HUES64 (cell line): ENCODE data around the gene MLLT6.

Experiments
- H3K27ac ChIP-seq: 2 replicates; pipeline ENCODE4 v1.7.0; 2013; ENCODE audit warnings: low read depth, low read length, inconsistent platforms
- H3K27me3 ChIP-seq: 2 replicates; pipeline ENCODE4 v1.6.1; 2013; ENCODE audit warnings: mild to moderate bottlenecking, low read length; ENCODE audit not compliant: insufficient read depth
- H3K36me3 ChIP-seq: 2 replicates; pipeline ENCODE4 v1.6.1; 2013; ENCODE audit warnings: mild to moderate bottlenecking, low read length; ENCODE audit not compliant: insufficient read depth
- H3K4me1 ChIP-seq: 2 replicates; pipeline ENCODE4 v1.6.1; 2013; ENCODE audit warnings: mild to moderate bottlenecking, low read length, moderate library complexity; ENCODE audit not compliant: insufficient read depth
- H3K4me3 ChIP-seq: 2 replicates; pipeline ENCODE4 v1.5.1; 2013; ENCODE audit warnings: mild to moderate bottlenecking, low read length, moderate library complexity
- H3K9ac ChIP-seq: 2 replicates; pipeline ENCODE4 v1.6.1; 2013; ENCODE audit warnings: mild to moderate bottlenecking, low read depth, low read length
- H3K9me3 ChIP-seq: 2 replicates; pipeline ENCODE4 v1.6.1; 2013; ENCODE audit warnings: low read depth, low read length; ENCODE audit not compliant: insufficient read depth
- WGBS: fragments of 150-250, 120-280 bp; methylation state at CpG from one replicate; pipeline ENCODE4 v1.1.7; 2013; ENCODE audit warnings: missing lambda C conversion rate; 5-methylcytosine and 5-hydroxymethylcytosine counted together

MLLT6 gene

DNA sequence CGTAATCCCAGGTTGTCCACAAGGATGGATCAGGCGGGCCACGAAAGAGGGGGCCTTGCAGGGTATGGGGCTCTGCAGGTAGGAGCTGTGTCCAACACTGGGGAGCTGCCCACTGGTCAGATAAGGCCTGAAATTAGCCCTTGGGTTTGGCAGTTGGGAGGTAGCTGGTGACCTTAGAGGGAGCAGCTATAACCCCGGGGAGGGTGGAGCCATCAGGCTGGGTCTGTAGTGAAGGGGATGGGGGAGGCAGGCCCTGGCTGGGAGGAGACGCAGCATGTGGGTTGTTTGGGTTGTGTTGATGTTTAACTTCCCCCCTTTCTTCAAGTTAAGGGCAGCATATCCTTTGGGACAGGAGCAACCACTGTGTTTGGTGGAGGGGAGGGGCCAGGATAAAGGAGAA lies 5.9 kb downstream of the MLLT6 start:
- Histone ChIP-seq H3K27me3 (peaks cover 29% of the 10 kb centered on the region), H3K9ac (no peak overlapping the region), H3K36me3 (0 out of 2 replicates have a peak, but pooled peaks cover 3% of the 10 kb centered on the region), H3K9me3 (no peaks in the 10 kb centered on the region), H3K27ac (no peak overlapping the region), H3K4me3 (no peak overlapping the region), H3K4me1 (peaks cover 24% of the 10 kb centered on the region)
- WGBS = 76% methylated on average over 5 of the region's 5 CpGs

DNA sequence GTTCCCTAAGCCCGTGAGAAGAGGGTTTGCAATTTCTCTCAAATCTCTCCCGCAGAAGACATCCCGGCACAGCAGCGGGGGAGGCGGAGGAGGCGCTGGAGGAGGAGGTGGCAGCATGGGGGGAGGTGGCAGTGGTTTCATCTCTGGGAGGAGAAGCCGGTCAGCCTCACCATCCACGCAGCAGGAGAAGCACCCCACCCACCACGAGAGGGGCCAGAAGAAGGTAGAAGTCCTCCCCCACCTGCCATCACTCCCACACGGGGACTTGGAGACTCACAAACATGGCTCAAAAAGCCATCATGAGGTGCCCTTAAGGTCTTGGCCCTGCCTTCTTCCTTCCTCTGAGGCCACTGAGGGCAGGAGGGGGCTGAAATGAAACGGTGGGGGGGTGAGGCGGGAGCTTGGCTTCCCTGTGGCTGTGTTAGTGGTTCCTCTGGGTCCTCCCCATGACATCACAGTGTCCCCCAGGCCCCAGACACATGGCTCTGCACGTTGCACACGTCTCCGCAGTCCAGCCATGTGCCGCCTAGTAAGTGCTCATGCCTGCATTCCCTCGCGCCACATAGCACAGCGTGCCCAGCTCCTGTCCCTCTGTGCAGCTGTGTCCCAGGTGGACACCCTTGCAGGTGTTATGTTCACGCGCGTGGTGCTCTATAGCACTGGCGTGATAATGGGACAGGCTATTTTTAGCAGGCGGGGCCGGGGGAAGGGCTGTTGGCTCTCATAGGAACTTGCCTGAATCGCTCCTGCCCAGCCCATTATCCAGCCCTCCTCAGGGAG lies 6.9 kb downstream of the MLLT6 start:
- H3K36me3 ChIP-seq = 0 out of 2 replicates have a peak, but pooled peaks cover 3% of the 10 kb centered on the region
- H3K27me3 ChIP-seq = peaks cover 19% of the 10 kb centered on the region
- no peak overlapping the region for H3K4me3 ChIP-seq
- no peak overlapping the region for H3K9ac ChIP-seq
- peaks cover 20% of the 10 kb centered on the region for H3K4me1 ChIP-seq
- WGBS = 91% methylated on average over 25 of the region's 26 CpGs
- H3K9me3 ChIP-seq = no peaks in the 10 kb centered on the region
- no peak overlapping the region for H3K27ac ChIP-seq

DNA sequence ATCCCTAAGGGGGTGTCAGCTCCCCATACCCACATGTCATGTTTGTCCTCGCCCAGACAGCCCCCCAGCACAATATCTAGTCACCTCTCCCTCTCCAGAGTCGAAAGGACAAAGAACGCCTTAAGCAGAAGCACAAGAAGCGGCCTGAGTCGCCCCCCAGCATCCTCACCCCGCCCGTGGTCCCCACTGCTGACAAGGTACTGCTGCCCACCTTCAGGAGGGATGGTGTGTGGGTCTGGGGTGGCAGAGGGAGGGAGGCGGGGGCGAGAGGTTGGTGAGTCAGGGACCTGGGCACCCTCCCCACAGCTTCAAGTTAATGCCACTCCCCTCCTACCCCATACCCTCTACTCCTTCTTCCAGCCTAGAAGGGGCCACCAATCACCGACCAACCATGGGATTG lies 7.5 kb downstream of the MLLT6 start:
- 97% methylated on average over 8 of the region's 10 CpGs for WGBS

DNA sequence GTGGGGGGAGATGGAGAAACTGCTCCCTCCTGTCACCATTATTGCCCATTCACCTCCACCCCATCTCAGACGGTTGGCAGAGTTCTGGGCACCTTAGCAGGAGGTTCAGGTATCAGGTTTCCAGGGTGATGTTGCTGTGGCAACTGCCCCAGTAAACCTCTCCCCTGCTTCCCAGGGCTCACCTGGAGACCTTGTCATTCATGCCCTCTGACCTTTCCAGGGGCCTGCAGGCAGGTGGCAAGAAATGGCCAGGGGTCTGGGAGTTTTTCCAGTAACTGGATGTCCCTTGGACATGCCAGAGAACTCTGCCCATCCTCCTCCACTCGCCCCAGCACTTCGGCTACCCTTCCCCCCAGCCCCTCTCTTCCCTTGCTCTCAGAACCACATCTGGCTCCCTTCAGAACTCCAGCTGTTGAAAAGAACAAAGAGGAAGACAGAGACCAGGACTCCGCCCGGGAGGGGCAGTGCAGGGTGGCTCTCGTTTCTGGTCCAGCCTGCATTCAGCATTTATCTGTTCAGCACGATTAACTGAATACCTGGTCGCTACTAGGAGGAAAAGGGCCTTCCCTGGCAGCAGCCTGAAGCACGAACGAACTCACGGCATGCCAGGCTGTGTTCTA lies 8.5 kb downstream of the MLLT6 start:
- Histone ChIP-seq H3K9me3 (no peaks in the 10 kb centered on the region), H3K4me1 (0 out of 2 replicates have a peak, but pooled peaks cover 8% of the 10 kb centered on the region), H3K4me3 (no peak overlapping the region), H3K36me3 (no peaks in the 10 kb centered on the region), H3K27me3 (peaks cover 4% of the 10 kb centered on the region; the same call in 1 of the 2 replicates), H3K27ac (no peak overlapping the region), H3K9ac (no peak overlapping the region)
- 90% methylated on average over 11 of the region's 11 CpGs for WGBS

More for the DNA sequence above, 7.5 kb downstream of the MLLT6 start:
- peaks cover 13% of the 10 kb centered on the region for H3K27me3 ChIP-seq
- H3K4me1 ChIP-seq = peaks cover 14% of the 10 kb centered on the region; the same call in 1 of the 2 replicates
- no peak overlapping the region for H3K27ac ChIP-seq
- H3K9me3 ChIP-seq = no peaks in the 10 kb centered on the region
- H3K36me3 ChIP-seq = 0 out of 2 replicates have a peak, but pooled peaks cover 3% of the 10 kb centered on the region
- no peak overlapping the region for H3K4me3 ChIP-seq
- H3K9ac ChIP-seq = no peak overlapping the region

DNA sequence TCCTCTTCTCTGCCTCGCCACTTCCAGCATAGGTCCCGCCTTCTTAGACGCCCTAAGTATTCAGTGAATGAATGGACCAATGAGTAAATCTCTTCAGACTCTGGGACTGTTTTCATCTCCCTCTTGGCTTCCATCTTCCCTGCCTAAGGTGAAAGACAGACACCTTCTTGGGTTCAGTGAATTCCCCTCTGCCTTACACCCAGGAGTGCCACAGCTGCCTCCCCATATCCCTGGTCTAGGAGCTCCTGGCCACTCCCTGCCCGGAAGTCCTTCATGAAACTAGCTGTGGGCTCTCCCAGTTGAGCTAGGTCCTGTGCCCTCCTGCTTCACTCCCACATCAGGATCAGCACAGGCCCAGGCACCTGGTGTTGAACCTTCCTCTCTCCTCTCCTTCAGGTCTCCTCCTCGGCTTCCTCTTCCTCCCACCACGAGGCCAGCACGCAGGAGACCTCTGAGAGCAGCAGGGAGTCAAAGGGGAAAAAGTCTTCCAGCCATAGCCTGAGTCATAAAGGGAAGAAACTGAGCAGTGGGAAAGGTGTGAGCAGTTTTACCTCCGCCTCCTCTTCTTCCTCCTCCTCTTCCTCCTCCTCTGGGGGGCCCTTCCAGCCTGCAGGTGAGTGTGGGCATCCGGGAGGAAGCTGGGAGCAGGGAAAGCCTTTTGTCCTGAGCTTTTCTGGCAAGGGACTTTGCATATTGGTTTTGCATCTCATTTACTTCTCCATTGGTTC lies 10.3 kb downstream of the MLLT6 start:
- peaks cover 6% of the 10 kb centered on the region for H3K27me3 ChIP-seq
- no peak overlapping the region for H3K27ac ChIP-seq
- peaks cover 16% of the 10 kb centered on the region for H3K4me1 ChIP-seq
- H3K36me3 ChIP-seq = no peaks in the 10 kb centered on the region
- H3K9ac ChIP-seq = no peak overlapping the region
- WGBS = 73% methylated on average over 6 of the region's 9 CpGs
- H3K4me3 ChIP-seq = no peak overlapping the region
- no peaks in the 10 kb centered on the region for H3K9me3 ChIP-seq

DNA sequence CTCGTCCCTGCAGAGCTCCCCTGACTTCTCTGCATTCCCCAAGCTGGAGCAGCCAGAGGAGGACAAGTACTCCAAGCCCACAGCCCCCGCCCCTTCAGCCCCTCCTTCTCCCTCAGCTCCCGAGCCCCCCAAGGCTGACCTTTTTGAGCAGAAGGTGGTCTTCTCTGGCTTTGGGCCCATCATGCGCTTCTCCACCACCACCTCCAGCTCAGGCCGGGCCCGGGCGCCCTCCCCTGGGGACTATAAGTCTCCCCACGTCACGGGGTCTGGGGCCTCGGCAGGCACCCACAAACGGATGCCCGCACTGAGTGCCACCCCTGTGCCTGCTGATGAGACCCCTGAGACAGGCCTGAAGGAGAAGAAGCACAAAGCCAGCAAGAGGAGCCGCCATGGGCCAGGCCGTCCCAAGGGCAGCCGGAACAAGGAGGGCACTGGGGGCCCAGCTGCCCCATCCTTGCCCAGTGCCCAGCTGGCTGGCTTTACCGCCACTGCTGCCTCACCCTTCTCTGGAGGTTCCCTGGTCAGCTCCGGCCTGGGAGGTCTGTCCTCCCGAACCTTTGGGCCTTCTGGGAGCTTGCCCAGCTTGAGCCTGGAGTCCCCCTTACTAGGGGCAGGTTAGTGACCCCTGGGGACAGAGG lies 11.4 kb downstream of the MLLT6 start:
- H3K36me3 ChIP-seq = no peaks in the 10 kb centered on the region
- no peaks in the 10 kb centered on the region for H3K9me3 ChIP-seq
- H3K27ac ChIP-seq = no peak overlapping the region
- H3K27me3 ChIP-seq = peaks cover 17% of the 10 kb centered on the region
- H3K4me1 ChIP-seq = peaks cover 20% of the 10 kb centered on the region
- 93% methylated on average over 18 of the region's 18 CpGs for WGBS
- H3K4me3 ChIP-seq = no peak overlapping the region
- H3K9ac ChIP-seq = no peak overlapping the region

DNA sequence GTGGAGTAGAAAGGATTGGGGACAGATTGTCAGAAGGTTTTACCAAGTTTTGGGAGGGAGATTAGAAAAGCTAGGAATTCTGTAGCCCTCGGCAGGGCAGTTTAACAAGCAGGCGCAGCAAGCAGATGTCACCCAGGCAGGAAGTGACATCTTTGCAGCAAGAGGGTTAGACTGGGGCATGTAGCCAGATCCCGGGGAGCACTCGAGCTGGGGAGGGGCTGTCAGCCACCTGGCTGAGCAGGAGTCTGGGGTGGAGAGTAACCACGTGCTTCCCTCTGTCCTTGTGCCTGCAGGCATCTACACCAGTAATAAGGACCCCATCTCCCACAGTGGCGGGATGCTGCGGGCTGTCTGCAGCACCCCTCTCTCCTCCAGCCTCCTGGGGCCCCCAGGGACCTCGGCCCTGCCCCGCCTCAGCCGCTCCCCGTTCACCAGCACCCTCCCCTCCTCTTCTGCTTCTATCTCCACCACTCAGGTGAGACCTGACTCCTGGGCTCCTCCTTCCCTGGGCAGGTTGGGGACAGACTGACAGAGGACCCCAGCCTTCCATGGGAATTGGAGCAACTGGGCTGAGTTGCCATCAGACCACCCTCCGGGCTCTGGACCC lies 12.2 kb downstream of the MLLT6 start:
- Histone ChIP-seq H3K27ac (no peak overlapping the region), H3K9ac (no peak overlapping the region), H3K27me3 (peaks cover 18% of the 10 kb centered on the region), H3K4me3 (no peak overlapping the region), H3K4me1 (peaks cover 20% of the 10 kb centered on the region), H3K9me3 (no peaks in the 10 kb centered on the region), H3K36me3 (no peaks in the 10 kb centered on the region)
- WGBS = 90% methylated on average over 12 of the region's 12 CpGs

DNA sequence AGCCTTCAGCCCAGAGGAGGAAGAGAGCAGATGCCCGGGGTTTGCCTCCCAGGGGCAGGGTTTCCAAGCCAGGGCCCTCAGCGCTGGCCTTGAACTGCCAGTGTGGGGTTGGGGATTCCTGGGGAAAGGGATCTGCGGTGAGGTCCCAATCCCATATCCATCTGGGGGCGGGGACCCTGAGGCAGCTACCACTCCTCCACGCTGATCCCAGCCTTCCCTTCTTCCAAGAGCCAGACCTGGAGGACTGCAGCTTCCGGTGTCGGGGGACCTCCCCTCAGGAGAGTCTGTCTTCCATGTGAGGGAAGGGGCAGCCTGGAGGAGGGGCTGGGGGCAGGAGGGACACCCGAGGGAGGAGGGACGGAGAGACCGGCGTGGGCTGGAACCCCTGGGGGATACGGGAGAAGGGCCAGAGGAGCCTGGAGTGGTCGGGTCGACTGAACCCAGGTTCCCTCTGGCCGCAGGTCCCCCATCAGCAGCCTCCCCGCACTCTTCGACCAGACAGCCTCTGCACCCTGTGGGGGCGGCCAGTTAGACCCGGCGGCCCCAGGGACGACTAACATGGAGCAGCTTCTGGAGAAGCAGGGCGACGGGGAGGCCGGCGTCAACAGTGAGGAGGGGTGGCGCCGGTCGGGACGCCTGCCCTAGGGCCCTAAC lies 14.3 kb downstream of the MLLT6 start:
- no peak overlapping the region for H3K27ac ChIP-seq
- H3K27me3 ChIP-seq = peaks cover 18% of the 10 kb centered on the region
- no peaks in the 10 kb centered on the region for H3K36me3 ChIP-seq
- H3K9ac ChIP-seq = no peak overlapping the region
- H3K4me1 ChIP-seq = peaks cover 20% of the 10 kb centered on the region
- peak overlapping the region; percentile 35 for H3K4me3 ChIP-seq
- H3K9me3 ChIP-seq = no peaks in the 10 kb centered on the region
- 82% methylated on average over 26 of the region's 29 CpGs for WGBS

DNA sequence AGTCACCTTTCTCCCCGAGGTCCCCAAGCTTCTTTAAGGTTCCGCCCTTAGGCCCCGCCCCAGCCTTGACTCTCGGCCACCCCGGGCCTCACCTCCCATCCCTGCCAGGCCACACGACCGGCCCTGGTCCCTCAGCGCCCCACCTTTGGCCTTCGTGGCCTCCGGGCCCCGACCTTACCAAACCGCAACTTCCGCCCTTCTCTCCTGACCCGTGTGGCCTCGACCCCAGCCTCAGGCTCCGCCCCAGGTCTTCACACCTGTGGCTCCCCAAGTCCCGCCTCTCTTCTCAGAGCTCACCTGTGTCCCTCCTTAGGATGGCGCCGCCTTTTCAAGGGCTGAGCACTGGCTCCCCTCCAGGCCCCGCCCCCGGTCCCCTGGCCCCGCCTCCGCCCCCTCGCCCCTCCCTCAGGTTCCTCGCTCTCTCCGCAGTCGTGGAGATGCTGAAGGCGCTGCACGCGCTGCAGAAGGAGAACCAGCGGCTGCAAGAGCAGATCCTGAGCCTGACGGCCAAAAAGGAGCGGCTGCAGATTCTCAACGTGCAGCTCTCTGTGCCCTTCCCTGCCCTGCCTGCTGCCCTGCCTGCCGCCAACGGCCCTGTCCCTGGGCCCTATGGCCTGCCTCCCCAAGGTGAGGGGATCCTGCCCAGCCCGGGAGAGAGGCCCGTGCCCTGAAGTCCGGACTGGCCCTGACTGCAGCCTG lies 15.0 kb downstream of the MLLT6 start:
- Histone ChIP-seq H3K27me3 (peaks cover 18% of the 10 kb centered on the region), H3K9me3 (no peaks in the 10 kb centered on the region), H3K4me1 (peaks cover 20% of the 10 kb centered on the region), H3K27ac (no peak overlapping the region), H3K9ac (no peak overlapping the region), H3K4me3 (peak overlapping the region; percentile 44), H3K36me3 (no peaks in the 10 kb centered on the region)
- WGBS = 73% methylated on average over 39 of the region's 39 CpGs

DNA sequence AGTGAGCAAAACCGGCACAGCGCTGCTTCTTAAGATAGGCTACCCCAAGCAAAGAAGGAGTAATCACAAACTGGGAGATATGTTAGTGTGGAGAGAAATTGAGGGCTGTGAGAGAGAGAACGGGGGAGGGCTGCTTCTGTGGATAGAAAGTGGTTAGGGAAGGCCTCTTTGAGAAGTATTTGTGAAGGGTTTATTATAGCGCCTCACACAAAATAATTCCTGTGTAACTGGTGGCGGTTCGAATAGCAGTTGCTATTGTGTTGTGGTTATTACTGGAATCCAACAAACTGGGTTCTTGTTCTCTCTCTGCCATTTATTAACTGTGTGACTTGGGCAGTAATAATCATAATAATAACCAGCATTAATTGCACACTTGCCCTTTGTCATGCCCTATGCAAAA lies 15.9 kb downstream of the MLLT6 start:
- WGBS = 98% methylated on average over 6 of the region's 6 CpGs
- Histone ChIP-seq H3K27ac (no peak overlapping the region), H3K36me3 (no peaks in the 10 kb centered on the region), H3K4me3 (no peak overlapping the region), H3K9ac (no peak overlapping the region), H3K9me3 (no peaks in the 10 kb centered on the region), H3K4me1 (peaks cover 14% of the 10 kb centered on the region), H3K27me3 (peaks cover 18% of the 10 kb centered on the region)
